Activated effector memory CD4-positive, alpha-beta T cell treated with Interleukin-2 at 50 U/mL for 16 hours (primary cell): ENCODE data around the gene CAND2.
"Not testable (repeated sequence)": the region's sequence is repeated elsewhere in the genome, so short reads cannot be mapped to it uniquely, and the experiment has no call there.

Source experiments
- DNase-seq: peaks from one replicate; pipeline ENCODE4 v3.0.0-alpha.2; 2020

Gene CAND2

DNA sequence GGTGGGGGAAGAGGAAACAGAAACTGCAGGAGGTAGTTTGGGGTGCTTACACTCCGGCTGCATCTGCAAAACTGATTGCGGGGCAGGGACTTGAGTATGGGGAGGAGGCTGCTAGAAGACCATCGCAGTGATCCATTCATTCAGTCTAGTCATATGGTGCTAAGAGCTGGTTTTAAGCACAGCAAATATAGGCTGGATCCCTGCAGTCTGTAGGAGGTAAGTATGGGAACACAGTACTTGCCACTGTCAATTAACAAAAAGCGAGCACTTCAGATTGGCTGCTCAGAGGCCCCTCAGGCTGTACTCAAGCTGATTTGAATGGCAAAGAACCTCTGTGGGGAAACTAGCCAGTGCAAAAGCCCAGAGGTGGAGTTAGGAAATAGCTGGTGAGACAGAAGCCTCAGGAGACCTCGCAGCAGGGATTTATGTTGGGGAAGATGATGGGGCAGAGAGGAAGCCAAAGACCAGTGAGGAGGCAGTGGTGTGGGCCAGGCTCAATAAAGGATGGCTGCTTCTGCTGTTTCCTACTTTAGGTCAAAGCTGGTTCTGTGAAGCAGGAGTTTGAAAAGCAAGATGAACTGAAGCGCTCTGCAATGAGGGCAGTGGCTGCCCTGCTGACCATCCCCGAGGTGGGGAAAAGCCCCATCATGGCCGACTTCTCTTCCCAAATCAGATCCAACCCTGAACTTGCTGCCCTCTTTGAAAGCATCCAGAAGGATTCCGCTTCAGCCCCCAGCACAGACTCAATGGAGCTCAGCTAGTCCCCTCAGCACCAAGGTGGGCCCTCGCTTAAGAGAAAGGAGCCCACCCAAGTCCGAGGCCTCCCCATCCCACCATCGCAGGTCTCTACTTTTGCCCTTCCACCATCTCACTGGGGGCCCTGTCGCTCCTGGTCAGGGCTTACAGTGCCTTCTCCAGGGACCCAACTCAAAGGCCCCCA lies 37.0 kb downstream of the CAND2 start:
- no peak for DNase-seq

DNA sequence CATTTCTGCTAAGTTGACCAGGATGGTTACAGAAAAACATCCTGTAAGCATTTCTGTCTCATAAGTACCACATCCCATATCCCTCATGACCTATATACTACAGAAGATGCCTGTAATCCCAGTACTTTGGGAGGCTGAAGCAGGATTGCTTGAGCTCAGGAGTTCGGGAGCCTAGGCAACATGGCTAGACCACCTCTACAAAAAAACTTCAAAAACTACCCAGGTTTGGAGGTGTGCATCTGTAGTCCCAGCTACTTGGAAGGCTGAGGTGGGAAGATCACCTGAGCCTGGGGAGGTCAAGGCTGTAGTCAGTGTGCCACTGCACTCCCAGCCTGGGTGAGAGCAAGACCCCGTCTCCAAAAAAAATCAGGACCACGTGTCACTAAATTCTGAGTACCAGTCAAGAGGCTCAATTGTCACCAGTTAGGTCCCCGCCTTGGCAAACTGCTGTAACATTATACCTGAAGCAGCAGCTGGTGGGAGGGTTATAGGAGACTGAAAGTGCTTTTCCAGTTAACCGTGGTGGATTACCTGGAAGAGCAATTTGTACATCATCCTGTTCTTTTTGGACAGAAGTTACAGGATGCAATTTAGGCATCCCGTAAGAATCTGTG lies 38.7 kb downstream of the CAND2 start:
- no peak for DNase-seq

DNA sequence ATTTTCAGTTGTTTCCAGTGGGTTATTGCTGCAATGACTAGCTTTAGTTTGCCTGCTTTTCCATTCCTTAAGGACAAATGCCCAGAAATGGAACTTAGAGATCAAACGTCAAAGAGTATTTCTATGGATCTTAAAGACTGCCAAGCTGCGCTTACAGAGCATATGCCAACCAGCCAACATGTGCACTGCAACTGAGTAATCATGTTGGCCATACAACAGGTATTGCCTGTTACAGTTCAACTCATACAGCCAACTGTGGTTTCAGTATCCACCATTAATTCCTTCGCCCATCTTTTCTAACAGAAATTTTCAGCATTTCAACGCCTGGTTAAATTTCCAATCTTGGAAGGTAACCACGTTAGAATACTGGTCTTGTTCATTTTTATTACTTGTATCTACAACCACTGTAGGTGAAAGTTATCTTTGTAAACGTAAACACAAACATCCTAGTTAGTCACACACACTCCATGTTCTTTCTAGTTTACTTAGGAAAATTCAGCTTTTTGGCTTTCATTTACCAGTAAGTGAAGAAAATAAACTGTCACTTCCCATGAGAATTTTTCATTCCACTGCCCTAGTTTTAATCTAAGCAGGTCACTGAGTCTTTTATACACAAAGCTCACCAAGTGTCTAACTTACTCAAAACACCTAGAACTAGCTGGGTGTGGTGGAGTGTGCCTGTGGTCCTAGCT lies 41.0 kb downstream of the CAND2 start:
- no peak for DNase-seq

DNA sequence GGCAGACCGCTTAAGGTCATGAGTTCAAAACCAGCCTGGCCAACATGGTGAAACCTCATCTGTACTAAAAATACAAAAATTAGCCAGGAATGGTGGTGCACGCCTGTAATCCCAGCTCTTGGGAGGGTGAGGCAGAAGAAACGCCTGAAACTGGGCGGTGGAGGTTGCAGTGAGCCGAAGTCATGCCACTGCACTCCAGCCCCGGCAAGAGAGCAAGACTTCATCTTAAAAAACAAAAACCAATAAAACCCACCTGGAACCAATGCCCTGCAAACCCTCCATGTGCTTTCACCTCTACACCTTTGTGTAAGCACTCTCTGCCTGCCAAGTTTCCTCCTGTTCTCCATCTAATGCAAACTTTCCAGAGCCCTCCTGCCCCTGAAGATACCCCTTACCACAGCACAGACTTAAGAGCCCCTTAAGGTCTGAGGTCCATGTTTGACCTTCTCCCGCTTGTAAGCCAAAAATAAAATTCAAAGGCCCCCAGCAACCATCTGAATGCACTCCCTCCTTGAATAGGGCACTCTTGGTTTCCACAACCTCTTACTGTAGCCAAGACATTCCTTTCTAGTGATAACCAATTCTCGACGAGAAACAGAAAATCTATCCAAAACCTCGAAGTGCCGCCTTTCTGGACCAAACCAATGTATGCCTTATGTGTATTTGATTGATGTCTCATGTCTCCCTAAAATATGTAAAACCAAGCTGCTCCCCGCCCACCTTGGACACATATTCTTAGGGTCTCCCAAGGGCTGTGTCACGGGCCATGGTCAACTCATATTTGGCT lies 41.9 kb downstream of the CAND2 start:
- no peak for DNase-seq

DNA sequence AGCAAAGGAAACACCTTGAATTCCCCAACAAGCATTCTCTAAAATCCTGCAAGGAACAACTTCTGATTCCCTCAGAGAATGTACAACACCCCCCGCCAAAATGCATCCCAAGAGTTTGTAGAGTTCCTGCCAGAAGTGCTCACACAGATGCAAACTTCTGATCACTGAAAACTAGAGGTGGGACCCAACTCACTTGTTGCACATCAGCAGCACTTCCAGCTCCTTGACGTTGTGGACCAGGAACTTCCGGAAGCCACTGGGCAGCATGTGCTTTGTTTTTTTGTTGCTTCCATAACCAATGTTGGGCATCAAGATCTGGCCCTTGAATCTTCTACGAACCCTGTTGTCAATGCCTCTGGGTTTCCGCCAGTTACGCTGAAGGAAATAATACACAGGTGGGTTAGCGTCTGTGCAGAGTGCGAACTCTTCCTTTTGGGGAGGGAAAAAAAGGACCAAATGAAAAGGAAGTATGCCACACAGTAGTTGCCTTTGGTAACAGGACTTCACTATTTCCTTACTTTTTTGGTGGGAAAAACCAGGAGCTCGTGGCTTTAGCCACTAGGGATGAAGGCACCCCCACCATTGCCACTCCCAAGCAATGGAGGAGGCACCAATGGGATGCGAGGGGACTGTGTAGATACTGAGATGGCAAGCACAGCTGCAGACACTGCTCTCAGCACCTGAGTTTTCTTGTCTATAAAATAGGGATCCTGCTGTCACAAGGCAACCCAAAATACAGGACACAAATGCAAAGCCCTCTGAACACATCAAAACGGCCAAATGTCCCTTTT lies 42.9 kb downstream of the CAND2 start:
- no peak for DNase-seq

DNA sequence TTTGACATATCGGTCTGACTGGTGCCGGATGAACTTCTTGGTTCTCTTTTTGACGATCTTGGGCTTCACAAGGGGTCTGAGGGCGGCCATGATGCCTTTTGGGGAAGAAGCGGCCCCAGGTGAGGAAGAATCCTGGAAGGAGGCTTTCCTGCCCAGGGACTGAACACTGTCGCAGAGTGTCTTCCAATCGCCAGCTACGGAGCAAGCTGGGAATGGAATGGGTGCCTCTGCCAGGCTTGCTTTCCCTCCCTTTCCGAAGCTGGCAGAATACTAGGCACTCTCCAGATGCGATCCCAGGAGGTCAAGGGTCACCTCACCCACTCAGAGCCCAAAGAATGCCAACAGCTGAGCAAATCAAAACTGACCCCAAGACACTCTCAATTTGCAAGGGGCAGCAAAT lies 43.7 kb downstream of the CAND2 start:
- DNase-seq = not testable (repeated sequence)

DNA sequence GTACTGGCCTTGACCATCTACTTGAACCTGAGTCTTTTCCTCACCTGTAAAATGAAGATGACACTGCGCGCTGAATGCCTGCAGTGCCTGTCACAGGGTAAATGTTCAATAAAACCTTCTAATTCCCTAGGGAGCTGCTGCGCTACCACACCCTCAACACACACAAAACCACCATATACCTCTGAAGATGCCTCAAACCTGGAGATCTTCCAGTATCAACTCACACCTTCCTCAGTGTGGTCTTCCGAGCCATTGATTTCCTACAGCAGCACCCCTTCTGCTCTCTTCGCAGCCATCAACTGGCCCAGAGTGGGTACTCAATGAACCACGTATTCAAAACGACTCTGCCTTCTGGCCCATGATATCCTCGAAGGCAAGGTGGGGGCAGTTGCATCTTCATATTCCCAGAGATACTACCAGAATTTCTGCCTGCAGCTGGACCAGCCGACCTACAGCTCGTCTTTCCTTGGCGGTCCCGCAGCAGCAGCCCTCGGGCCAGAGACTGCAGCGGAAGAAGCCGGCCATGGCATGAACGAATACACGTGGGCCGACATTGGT lies 44.2 kb downstream of the CAND2 start:
- no peak for DNase-seq

DNA sequence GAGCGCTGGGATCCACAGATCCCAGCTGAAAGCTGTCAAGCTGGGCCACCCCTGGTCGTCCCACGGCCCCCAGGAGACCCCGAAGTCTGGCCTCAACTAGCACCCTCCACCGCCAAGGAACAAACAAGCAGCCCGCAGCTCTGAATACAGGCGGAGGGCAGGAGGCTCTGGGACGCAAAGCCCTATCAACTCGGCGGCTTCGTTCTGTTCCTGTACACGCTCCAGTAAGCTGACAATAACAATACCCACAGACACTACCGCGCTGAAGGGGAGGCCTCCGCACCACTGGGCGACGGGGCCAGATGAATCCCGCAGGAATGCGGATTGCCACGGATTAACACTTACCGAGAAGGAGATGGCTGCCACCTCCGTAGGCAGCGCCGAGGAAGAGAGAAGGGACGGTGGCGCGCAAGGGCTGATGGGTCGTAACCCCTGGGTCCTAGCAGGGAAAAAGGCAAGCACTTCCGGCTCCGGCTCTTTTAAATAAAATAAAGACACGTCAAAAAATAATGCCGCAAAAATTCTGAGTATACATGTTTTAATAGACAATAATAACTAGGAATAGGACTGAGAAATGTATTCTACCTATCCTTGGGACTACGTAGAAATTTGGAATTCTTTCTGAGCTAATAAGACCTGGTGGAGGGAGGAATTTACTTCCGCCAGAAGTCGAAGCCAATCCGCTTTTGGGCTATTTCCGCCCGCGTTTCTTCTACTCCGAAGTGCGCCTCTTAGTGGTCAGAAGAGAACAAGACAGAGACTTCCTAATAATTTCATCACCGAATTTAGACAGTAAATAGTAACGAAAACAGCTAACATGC lies 44.9 kb downstream of the CAND2 start, which contains the start of gene RPL32:
Gene RPL32, minus strand, starts transcription at position 417 of the 821 bp plus-strand sequence. CDS start 1,328 bp downstream, outside the sequence.
- DNase-seq = peak; percentile 78

DNA sequence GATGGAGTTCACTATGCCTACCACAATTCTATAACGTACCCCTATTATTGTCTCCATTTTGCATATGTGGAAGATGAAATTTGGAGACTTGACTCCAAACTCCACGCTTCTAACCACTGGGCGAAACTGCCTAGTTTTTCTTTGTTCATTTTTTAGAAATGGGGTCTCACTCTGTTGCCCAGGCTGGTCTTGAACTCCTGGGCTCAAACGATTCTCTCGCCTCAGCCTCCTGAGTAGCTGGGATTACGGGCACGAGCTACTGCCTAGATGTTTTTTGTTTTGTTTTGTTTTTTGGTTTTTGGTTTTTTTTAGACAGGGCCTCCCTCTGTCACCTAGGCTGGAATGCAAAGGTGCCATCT lies 45.5 kb downstream of the CAND2 start:
- no peak for DNase-seq

DNA sequence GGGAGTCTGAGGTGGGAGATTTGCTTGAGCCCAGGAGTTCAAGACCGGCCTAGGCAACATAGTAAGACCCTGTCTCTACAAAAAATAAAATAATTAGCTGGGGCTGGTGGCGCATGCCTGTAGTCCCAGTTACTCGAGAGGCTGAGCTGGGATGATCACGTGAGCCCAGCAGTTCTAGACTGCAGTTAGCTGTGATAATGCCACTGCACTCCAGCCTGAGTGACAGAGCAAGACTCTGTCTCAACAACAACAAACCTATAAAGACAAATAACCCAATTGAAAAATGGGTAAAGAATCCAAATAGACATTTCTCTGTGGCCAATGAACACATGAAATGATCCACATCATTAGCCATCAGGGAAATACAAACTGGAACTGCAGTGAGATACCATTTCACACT lies 46.0 kb downstream of the CAND2 start:
- DNase-seq = no peak

DNA sequence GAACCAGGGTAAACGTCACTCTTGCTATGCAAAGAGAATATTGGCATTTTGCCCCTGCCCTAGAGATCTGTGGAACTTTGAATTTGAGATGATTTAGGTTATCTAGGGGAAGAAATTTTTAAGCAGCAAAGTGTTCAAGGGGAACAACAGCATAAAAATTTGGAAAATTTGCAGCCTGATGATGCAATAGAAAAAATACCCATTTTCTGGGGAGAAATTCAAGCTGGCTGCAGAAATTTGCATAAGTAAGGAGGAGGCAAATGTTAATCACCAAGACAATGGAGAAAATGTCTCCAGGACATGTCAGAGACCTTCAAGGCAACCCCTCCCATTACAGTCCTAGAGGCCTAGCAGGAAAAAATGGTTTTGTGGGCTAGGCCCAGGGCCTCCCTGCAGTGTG lies 49.3 kb downstream of the CAND2 start:
- no peak for DNase-seq

DNA sequence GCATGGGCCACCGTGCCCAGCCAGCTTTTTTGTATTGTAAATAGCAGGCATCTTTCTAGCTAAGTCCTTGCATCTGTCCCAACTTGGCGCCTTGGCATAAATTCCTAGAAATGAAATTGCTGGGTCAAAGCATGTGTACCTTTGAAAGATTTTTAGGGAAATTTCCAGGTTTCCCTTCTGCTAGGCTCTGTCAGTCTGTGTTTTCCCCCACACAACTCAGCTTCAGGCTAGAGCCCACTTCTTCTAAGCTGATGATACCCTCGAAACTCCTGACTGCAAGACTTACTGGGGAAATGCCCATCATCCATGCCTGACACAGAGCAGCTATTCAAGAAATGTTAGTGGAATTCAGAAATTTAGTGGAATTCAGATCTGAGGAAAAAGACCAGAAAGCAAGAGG lies 55.7 kb downstream of the CAND2 start:
- DNase-seq = no peak

DNA sequence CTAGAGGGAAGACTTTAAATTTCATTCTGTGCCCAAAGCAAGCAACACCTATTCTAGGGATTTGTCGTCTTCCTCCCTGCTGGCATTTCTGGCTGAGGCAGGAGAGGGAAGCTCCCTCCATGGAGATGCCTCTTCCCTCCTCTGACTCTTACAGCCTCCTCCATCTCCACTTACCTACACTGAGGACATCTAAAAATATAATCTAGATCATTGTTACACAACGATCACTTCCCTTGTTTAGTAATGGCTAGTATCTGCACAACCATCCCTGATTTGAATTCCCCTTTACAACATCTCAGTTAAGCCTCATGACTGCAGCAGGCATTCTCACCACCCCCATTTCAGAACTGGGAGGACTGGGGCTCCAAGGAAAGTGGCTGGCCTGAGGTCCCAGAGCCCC lies 57.4 kb downstream of the CAND2 start:
- DNase-seq = not testable (repeated sequence)

DNA sequence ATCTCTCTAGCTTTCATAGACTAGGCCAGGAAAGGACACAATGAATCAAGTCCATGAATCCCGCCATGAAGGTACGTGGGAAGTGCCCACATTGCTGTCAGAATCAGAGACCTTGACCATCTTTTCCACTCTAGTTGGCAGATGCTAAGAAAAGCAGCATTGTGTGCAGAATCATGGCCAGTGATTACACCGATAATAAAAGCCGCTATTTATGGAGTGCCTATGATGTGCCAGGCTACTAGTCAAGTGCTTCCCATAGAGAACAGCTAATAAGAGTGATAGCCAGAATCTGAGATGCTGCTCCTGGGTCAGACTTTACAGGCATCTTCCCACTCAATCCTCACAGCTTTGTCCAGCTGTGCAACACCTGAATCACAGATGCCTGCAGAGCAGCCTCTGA lies 58.1 kb downstream of the CAND2 start:
- DNase-seq = no peak

DNA sequence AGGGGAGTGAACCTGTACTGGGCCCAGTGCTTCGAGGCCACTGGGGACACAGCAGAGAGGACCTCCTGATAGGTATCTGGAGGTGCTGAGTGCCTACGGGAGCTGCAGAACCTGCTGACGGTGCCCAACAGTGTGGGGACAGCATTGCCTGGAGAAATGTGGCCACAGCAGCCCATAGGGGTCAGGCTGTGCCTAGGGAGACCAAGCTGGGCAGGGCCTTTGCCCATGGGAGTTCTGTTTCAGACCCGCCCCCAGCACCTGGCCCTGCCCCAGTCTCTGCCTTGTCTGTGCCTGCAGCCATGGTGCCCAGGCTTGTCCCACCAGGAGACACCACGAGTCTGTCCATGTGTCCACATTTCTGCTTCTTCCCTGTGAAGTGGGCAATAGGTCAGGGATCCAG lies 60.1 kb downstream of the CAND2 start:
- DNase-seq = no peak

DNA sequence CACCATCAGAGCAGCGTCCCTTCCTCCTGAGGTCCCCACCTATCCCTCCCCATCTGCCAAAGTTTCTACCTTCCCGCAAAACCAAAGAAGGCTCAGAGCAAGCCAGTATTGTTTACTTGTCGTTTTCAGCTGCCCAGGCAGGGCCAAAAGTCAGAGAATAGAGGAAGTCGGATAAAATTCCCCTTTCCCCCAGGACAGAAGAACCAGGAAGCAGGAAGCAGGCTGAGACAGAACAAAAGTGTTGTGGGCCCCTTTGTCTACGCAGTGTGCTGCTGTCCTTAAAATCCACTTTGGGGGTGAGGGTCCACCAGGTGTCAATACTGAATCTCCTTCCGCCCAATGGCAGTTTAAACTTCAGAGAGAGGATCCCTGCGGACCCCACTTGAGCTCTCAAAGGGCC lies 63.4 kb downstream of the CAND2 start:
- DNase-seq = no peak

DNA sequence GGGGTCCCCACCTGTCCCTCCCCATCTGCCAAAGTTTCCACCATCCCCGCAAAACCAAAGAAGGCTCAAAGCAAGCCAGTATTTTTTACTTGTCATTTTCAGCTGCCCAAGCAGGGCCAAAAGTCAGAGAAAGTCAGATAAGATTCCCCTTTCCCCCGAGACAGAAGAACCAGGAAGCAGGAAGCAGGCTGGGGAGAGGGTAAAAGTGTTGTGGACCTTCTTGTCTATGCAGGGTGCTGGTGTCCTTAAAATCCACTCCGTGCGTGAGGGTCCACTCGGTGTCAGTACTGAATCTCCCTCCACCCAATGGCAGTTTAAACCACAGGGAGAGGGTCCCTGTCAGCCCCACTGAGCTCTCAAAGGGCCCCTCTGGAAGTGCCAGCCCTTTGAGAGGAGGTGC lies 65.1 kb downstream of the CAND2 start:
- no peak for DNase-seq

DNA sequence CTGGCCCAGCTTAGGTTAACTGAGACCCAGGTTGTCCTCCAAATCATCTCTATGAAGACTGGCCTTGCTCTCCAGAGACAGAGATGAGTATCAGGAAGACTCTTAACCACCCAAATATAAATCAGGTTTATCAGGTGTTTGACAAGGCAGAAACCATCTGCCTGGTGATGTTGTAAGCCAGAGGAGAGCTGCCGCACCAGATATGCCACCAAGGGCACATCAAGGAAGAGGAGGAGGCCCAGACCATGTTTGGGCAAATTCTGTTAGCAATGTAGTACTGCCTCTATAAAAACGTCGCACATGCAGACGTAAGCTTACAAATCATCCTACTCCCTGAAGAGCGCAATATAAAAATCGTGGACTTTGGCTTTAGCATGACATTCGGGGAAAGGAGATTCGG lies 65.9 kb downstream of the CAND2 start:
- DNase-seq = no peak

DNA sequence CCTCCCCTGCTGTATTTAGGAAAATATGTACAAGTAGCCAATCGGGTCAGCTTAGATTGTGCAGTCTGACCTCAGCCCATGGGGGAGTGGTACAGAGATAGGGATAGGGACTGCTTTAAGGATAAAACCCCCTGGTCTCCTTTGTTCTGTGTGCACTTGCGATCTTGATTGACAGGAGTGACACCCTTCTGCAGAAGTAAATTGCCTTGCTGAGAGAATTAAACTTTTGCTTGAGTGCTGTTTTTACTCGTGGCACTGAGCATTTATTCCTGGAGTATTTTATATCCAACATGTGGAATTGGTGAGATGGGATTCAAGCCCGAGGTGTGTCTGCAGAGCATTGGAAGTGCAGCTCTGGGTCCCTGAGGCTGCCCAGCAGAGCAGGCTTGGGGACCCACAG lies 68.8 kb downstream of the CAND2 start:
- no peak for DNase-seq

DNA sequence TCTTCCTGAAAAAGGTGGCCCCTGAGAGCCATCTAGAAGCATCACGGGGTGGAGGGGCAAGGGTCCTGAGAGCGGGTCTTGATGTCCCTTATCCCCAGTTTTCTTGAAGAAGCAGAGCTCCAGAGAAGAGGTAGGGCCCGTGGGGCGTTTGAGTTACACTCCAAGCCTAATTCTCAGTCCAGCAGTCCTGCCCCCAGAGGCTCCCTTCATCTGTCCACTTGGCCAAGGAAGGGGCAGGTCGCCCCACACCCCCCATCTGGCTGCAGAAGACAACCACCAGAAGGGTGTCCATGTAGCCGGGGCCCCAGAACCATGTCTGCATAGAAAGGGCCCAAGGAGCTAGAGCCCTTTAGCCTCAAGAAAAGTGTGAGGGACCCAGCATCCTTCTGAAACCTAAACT lies 70.4 kb downstream of the CAND2 start:
- no peak for DNase-seq
